Measurements from ENCODE around the gene MERTK.
"Not testable (repeated sequence)": the region's sequence is repeated elsewhere in the genome, so short reads cannot be mapped to it uniquely, and the experiment has no call there.

MERTK gene

GRCh38 chr2:111910609-111911277, 12.3 kb downstream of the MERTK start:
- no peak for DNase-seq

- DNase-seq = not testable (repeated sequence)
Observed at GRCh38 chr2:111911295-111911977, 13.0 kb downstream of the MERTK start.

GRCh38 chr2:111912547-111912946, 14.1 kb downstream of the MERTK start:
- DNase-seq = no peak

- DNase-seq = no peak
Observed at GRCh38 chr2:111917106-111917505, 18.7 kb downstream of the MERTK start.

- DNase-seq = no peak
Observed at GRCh38 chr2:111918383-111918806, 20.0 kb downstream of the MERTK start.

- no peak for DNase-seq
Observed at GRCh38 chr2:111919365-111919764, 21.0 kb downstream of the MERTK start.

- no peak for DNase-seq
Observed at GRCh38 chr2:111919794-111920608, 21.6 kb downstream of the MERTK start.

- DNase-seq = no peak
Observed at GRCh38 chr2:111923276-111923804, 24.9 kb downstream of the MERTK start.

GRCh38 chr2:111924617-111925107, 26.3 kb downstream of the MERTK start:
- DNase-seq = no peak

- no peak for DNase-seq
Observed at GRCh38 chr2:111927723-111928122, 29.3 kb downstream of the MERTK start.

GRCh38 chr2:111930409-111930808, 32.0 kb downstream of the MERTK start:
- DNase-seq = no peak

GRCh38 chr2:111930875-111931274, 32.5 kb downstream of the MERTK start:
- no peak for DNase-seq

- DNase-seq = no peak
Observed at GRCh38 chr2:111932841-111933291, 34.5 kb downstream of the MERTK start.

- not testable (repeated sequence) for DNase-seq
Observed at GRCh38 chr2:111933900-111934299, 35.5 kb downstream of the MERTK start.

- DNase-seq = no peak
Observed at GRCh38 chr2:111936881-111937280, 38.5 kb downstream of the MERTK start.

- DNase-seq = no peak
Observed at GRCh38 chr2:111938392-111938791, 40.0 kb downstream of the MERTK start.

- DNase-seq = no peak
Observed at GRCh38 chr2:111940333-111941196, 42.2 kb downstream of the MERTK start.

- no peak for DNase-seq
Observed at GRCh38 chr2:111941531-111941930, 43.1 kb downstream of the MERTK start.

- DNase-seq = no peak
Observed at GRCh38 chr2:111944531-111945210, 46.3 kb downstream of the MERTK start.

GRCh38 chr2:111945444-111946293, 47.3 kb downstream of the MERTK start:
- DNase-seq = no peak

Data from CD4-positive, alpha-beta T cell treated with Interleukin-17A for 1 hour (primary cell).